GM10266 (cell line): ENCODE data around the gene RASGRP1.
"Not testable (repeated sequence)": the region's sequence is repeated elsewhere in the genome, so short reads cannot be mapped to it uniquely, and the experiment has no call there.

Experiments
- DNase-seq: peaks from one replicate; pipeline ENCODE4 v3.0.0; 2012; ENCODE audit errors: extremely low spot score
- TF ChIP-seq, protein P1 (sequence below): IDR thresholded peaks from 2 replicates; pipeline ENCODE4 v1.5.1; 2012; ENCODE audit warnings: mild to moderate bottlenecking, low read depth; ENCODE audit not compliant: control insufficient read depth, insufficient read depth; ENCODE audit errors: missing control alignments

The RASGRP1 gene

DNA sequence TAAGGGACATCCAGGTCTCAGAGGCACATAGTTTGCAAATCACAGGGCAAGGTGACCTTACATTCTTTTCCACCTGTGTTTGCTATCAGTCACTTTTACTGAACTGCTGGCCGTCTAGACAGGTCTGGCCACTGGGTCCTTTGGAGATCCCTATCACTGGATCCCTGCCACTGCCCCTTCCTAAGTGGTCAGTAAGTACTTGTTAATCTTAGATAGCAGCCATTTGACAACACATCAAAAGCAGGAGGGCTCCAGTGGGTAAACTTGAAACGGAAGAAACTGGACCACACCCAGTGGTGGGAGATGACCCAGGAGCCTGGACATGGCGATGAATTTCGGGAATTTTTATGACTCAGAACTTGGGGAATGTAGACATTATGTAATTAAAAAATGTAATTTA is 28.9 kb upstream of the RASGRP1 start:
- no peak for DNase-seq

DNA sequence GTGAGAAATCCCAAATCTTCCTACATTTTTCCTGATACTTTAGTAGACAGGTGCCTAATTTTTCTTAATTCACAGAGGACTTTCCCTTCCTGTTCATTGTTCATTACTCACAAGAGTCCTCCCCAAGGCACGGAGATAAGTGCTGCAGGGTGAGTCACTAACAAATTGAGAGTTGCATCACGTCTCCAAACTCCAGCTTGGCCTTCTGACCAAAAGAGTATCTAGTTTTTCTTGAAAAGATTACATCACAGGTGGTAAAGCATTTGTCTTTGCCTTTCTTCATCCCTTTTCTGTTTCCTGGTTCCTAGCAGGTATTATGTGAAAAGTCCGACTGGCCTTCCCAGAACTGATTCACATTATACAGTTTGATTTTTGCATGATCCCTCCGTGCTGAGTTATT is 24.9 kb upstream of the RASGRP1 start:
- no peak for DNase-seq

More for the DNA sequence above, 28.9 kb upstream of the RASGRP1 start:
- TF ChIP-seq, protein P1, sequence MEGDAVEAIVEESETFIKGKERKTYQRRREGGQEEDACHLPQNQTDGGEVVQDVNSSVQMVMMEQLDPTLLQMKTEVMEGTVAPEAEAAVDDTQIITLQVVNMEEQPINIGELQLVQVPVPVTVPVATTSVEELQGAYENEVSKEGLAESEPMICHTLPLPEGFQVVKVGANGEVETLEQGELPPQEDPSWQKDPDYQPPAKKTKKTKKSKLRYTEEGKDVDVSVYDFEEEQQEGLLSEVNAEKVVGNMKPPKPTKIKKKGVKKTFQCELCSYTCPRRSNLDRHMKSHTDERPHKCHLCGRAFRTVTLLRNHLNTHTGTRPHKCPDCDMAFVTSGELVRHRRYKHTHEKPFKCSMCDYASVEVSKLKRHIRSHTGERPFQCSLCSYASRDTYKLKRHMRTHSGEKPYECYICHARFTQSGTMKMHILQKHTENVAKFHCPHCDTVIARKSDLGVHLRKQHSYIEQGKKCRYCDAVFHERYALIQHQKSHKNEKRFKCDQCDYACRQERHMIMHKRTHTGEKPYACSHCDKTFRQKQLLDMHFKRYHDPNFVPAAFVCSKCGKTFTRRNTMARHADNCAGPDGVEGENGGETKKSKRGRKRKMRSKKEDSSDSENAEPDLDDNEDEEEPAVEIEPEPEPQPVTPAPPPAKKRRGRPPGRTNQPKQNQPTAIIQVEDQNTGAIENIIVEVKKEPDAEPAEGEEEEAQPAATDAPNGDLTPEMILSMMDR: no peak

DNA sequence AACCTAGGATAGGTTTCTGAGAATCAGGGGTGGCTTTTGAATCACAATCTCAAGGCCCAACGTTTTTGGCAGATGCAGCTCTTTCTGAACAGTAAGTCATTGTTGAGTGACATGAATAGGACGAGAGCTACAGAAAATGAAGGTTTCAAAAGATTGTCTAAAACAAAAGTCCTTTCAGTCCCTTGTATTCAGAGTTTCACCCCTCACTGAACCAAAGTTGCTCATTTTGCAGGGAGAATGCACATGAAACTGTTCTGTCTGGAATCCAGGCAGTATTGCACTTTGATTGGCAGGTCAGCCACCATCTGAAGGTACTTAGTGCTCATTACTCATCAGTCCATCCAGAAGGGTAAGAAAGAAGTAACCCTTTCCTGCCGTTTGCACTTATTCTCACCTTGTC is 24.1 kb upstream of the RASGRP1 start:
- DNase-seq: no peak
- TF ChIP-seq, protein P1: no peak

More for the DNA sequence above, 24.9 kb upstream of the RASGRP1 start:
- TF ChIP-seq, protein P1: no peak

DNA sequence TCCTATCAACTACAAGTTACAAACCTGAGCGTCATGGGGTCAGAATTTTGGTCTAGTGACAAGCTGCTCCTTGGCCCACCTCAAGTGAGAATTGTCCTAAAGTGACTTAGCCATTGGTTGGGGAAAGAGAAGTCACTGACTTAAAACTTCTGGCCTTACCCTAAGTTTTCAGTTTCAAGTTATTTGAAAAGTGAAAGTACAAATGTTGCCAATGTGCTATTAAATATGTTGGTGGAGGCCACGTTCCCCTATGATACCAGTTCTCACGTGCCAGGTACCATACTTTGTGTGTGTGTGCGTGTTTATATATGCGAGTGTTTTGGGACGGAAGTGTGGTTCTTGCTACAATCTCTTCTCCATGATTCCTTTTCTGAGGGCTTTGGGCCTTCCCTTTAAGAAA is 22.6 kb upstream of the RASGRP1 start:
- DNase-seq: no peak
- TF ChIP-seq, protein P1: no peak

DNA sequence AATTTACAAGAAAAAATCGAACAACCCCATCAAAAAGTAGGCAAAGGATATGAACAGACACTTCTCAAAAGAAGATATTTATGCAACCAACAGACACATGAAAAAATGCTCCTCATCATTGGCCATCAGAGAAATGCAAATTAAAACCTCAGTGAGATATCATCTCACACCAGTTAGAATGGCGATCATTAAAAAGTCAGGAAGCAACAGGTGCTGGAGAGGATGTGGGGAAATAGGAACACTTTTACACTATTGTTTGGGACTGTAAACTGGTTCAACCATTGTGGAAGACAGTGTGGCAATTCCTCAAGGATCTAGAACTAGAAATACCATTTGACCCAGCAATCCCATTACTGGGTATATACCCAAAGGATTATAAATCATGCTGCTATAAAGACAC is 21.4 kb upstream of the RASGRP1 start:
- DNase-seq: not testable (repeated sequence)

DNA sequence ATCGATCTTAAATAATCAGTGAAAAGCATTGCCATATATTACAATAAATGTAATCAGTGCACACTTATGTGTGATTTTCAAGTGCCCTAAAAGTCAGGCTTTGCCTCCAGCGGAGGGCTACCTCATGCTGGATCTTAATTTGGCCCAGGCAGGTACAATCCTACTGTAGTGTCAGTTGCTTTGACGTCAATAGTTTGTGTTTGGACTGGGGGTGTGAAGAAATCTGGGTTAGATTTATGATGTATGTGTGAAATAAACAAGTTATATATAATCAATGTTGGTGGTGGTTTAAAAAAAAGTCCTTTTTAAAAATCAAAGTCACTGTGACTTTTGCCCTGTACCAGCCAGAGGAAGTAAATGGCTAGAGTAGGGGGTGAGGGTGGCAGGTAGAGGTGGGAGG is 14.0 kb upstream of the RASGRP1 start:
- DNase-seq: no peak
- TF ChIP-seq, protein P1: no peak

DNA sequence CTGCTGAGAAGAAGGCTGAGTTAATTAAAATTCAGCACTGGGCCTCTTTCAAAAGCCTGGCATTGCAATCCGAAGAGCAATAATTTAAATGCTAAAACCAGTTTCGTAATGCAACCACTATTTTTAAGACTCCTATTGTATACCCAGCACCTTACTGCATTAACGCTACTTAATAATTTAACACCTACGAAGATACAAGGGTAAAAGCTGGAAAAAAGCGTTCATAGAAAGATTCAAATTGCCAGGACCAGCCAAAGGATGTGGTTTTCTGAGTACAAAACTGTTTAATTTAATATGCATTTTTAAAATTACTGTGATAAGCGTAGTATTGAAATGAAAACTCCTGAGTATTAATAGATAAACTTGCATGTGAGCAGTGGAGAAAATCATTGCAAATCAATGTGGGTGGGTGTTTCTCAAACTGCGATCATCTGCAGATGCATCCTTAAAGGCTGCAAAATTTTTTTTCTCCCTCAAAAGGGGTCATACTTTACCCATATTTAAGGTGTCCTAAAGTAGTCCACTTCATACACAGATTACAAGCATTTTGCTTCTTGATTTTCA is 12.9 kb upstream of the RASGRP1 start:
- TF ChIP-seq, protein P1: no peak
- no peak for DNase-seq

DNA sequence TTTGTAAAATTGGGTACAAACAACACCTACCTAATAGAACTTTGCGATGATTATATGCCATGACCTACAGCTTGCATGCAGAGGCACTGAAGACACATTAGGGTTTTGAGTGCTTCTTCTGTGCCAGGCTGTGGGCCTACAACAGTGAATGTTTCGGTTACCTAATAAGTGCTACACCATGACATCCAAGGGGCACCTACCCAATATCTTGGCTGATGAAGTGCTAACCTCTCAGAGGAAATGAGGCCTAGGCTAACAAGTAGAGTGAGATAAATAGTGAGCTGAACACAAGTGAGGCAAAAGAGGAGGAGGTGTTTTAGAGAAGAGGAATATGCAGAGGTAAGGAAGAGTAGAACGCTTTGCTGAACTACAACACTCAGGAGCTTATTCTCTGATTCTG is 12.2 kb upstream of the RASGRP1 start:
- TF ChIP-seq, protein P1: no peak
- no peak for DNase-seq
